ENCODE measurements around the gene MB.

Gene MB

DNA sequence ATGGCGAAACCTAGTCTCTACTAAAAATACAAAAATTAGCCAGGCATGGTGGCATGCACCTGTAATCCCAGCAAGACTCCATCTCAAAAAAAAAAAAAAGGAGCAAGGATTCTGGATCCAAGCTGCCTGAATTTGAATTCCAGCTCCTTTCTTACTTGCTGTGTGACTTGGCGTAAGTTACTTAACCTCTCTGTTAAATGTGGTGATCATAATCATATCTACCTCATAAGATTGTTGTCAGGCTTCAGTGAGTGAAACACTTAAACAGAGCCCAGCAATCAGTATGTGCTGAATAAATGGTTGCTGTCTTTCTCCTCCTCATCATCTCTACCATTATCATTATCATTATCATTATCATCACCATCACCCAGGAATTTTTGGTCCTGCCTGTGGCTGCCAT, 2.7 kb downstream of the MB start:
- DNase-seq: no peak

DNA sequence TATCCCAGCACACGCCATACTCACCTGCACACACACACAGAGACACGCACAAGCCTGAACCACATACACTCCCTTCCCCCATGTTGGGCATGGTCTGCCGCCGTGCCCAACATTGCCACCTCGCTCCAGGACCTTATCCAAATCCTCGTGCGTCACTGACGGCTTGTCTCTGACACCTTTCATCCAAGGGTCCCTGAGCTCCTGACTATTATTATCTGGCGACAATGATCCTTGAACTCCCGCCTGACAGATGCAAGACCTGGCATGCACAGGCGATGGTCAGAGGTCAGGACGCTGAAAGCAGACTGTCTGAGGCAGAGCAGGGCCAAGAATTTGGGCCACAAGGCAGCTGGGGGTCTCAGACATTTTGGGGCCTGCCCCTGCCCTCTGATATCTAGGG, 4.2 kb downstream of the MB start:
- DNase-seq: no peak

DNA sequence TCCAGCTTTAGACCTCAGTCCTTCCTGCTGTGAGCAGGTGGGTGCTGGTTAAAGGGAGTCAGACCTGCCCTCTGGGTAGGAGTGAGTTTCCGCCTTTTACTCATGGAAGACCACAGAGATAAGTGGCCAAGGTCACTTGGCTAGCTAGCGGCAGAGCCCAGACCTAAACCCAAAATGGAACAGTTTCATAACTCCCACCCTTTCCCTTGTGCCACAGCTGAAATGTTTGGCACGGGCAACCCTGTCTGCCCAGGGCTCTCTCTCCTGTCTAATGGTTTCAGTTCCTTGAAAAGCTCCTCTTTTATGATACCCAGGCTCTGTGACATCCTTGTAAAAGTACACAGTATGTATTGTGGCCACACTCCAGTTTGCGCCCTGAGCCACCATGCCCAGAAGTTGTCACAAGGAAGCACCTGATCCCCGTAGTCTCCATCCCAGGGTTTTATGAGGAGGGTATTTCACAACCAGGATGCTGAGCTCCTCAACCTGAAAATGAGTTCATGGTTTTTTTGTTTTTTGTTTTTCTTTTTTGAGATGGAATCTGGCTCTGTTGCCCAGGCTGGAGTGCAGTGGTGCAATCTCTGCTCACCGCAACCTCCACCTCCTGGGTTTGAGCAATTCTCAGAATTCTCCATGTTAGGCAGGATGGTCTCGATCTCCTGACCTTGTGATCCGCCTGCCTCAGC, 5.1 kb downstream of the MB start:
- DNase-seq: peak; percentile 59

DNA sequence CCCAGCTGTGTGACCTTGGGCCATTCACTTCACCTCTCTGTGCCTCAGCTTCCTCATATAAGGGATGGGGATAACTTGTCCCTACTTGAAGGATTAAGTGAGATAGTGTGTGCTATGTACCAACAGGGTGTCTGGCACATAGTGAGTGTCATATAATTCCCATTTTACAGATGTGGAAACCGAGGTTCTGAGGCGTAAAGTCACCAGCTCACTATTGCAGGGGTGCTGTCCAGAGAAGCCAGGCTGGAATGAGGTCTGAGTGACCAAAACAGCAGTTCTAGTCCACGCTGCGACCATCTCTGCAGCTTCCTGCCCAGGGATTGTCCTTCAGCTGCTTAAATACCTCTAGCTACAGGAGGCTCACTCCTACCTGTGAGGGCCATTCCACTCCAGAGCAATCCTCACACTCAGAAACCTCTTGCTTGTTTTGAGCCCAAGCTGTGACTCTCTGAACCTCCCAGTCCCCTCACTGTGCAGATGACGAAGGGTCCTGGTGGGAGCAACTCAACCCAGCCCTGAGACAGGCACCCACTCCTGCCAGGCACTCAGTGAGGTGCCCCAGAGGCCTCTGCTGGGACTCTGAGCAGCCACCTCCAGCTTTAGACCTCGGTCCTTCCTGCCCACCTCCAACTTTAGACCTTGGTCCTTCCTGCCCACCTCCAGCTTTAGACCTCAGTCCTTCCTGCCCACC, 5.8 kb downstream of the MB start:
- DNase-seq: no peak

DNA sequence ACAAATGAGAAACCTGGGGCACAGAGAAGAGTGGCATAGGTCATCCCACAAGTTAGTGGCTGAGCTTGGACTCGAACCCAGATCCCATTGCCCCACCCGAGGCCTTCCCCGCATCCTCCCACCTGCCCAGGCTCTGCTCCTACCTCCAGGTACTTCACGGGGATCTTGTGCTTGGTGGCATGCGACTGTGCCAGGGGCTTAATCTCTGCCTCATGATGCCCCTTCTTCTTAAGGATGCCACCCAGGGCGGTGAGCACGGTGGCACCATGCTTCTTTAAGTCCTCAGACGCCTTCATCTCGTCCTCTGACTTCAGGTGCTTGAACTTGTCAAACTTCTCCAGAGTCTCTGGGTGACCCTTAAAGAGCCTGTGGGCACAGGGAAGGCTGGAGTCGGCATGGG, 6.4 kb downstream of the MB start:
- no peak for DNase-seq

DNA sequence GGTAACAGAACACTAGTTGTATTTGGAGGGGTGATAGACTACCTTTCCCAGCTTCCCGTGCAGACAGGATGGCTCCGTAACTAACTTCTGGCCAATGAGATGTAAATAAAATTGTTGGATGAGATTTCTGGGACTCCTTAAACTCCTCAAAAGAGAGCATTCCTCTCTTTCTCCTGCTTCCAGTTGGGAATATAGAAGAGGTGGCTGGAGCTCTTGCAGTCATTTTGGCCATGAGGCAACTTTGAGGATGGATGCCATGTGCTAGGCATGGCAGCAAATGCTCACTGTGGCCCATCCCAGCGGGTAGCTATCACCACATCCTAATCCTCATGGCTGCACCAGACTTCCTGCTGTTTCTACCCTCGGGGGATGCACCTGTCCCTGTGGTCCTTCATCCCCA, 7.4 kb downstream of the MB start:
- no peak for DNase-seq

DNA sequence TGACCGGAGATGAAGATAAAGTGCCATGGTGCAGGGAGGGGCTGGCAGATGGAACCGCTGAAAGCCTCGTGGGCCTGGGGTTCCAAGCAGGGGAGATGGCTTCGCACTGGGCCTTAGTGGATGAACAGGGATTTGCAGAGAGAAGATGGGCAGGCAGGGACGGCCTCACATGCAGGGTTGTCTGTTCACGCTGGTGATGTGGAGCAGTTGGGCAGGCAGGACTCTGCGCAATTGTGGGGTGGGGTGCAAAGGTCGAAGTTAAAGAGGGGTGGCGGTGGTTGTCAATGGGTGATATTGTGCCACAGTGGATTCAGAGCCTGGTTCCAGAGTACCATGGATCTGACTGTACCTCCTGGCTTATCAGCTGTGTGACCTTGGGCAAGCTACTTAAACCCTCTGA, 7.9 kb downstream of the MB start:
- DNase-seq: no peak

DNA sequence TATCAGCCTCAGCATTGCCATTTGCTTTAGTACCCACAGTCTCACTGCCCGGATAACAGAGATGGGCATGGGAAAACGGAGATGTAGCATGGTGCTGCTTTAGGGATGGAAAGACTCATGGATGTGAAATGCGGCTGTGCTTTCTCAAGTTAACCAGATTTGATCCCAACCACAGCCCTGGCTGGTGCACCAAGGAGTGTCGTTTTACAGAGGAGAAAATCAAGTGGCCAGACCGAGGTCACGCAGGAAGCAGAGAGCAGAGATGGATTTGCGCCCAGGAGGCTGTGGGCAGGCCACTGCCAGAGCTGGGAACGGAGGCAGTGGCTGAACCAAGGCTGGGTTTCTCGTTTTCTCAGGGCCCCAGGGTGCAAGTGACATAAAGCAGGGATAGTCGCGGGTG, 9.0 kb downstream of the MB start:
- no peak for DNase-seq

DNA sequence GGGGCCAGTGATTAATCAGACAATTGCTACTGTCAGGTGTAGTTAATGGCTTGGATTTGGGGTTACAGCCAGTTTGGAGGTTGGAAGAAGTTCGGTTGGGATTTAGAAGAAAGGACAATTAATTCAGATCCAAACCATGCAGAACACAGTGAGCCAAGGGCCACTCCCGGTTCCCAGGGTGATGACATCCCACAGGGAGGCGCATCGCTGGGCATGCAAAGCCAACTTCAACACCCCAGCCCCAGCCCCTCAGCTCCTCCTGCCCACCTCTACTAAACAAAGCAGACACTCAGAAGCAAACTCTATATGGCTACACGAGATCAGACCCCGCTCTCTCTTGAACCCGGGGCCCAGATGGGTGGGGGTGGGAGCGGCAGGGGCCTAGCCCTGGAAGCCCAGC, 10.2 kb downstream of the MB start:
- DNase-seq: no peak

DNA sequence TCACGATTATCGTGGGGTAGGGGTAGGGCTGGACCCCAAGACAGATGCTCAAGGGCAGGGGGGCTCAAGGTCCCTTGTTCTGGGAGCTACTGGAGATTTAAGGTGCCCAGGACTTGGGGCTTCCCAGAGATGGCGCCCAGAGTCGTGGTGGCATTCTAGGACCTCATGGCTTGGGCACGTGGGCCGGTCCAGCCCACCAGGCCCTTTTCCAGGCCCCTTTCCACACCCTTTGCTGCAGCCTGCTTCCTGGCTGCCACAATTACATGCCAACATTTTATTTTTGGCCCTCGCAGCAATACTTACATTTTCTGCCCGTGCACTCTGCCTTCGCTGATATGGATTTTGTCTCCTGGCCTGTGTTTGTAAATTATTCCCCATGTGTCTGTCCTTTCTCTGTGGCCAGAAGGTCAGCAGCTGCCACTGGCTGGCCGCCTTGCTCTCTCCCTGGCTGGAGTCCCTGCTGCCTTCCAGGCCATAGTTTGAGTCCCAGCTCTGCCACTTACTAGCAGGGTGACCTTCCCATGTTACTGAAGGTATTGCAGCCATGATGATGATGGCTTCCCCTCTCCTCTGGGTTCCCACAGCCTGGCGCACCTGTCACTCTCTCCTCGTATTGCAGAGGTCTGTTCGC, 11.2 kb downstream of the MB start:
- DNase-seq: no peak

DNA sequence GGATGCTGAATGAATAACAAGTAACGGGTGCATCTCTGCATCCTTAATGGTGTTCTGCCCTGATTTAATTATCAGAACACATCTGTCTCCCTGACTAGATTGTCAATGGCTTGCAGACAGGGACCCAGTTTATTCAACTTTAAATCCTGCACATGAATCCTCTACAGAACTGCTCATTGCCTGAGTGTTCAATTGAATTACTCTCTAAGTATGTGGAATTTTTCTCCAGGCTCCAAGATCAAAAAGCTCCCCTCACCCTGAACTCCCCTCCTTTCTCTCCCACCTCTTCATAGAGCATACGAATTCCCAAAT, 11.8 kb downstream of the MB start:
- no peak for DNase-seq

DNA sequence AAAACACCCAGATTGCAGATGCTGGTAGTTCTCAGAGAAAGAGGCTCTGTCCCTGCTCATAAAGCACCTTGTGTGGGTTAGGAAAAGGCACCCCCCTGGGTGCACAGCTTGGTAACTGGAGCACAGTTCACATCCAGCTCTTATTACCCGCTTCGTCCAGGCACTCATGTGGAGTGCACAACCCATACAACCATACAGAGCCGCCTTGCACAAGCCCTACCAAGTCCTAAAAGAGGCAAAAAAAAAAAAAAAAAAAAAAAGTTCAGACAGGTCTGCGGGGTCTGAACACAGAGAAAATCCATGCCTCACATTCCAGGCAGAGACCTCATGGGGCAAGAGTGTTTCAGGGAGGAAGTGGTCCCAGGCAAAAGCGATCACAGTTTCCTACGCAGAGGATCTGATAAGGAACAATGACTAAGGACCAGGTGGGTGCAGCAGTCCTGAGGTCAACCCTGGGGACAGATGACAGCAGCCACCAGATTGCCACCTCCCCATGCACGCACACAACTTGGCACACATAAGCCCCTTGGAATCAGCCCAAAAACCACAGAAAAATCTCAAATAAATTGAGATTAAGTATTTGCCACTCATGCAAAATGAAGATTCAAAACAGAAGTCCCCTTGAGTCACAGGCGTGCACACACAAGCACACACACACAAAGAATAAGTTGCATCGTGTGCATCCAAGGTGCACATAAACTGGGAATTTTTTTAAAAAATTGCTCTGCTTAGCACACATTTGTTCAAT, 12.3 kb downstream of the MB start:
- DNase-seq: peak; percentile 75

DNA sequence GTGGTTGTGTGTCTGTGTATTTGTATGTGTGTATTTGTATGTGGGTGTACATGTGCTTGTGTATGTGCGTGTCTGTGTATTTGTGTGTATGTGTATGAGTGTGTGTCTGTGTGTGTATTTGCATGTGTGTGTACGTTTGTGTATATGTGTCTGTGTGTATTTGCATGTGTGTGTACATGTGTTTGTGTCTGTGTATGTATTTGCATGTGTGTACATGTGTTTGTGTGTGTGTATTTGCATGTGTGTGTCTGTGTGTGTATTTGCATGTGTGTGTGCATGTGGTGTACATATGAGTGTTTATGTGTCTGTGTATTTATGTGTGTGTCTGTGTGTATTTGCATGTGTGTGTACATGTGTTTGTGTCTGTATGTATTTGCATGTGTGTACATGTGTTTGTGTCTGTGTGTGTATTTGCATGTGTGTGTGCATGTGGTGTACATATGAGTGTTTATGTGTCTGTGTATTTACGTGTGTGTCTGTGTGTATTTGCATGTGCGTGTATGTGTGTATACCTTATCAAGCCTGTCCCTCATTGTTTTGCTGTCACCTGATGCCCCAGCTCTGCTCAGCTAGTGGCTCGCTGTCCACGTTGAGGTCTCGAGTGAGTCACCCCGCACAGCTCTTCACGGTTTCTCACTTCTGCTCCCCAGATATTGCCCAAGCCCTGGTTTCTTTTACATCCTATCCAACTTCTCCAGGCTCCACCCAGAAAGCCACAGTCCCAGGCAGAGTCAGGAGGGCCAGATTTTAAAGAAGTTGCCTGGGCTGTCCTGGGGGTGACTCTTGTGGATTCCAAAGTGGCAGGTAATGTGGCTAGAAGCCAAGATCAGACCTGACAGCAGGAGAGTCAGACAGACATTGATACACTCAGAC, 15.2 kb downstream of the MB start:
- DNase-seq: peak; percentile 95

DNA sequence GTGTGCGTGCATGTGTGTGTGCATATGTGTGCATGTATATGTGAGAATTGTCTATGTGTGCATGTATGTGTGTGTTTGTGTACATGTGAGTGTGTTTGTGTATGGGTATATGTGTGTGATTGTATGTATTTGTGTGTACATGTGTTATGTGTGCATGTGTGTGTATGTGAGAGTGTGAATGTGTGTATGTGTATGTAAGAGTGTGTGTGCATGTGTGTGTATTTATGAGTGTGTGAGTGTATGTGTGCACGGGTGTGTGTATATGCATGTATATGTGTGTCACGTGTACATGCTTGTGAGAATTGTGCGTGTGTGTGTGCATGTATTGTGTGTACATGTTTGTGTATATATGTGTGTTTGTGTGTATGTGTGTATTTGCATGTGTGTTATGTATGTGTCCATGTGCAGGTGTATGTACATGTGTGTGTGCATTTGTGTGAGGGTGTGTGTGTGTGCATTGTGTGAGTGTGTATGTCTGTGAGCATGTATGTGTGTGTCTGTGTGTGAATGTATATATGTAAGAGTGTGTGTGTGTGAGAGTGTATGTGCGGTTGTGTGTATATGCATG, 16.0 kb downstream of the MB start:
- DNase-seq: no peak

DNA sequence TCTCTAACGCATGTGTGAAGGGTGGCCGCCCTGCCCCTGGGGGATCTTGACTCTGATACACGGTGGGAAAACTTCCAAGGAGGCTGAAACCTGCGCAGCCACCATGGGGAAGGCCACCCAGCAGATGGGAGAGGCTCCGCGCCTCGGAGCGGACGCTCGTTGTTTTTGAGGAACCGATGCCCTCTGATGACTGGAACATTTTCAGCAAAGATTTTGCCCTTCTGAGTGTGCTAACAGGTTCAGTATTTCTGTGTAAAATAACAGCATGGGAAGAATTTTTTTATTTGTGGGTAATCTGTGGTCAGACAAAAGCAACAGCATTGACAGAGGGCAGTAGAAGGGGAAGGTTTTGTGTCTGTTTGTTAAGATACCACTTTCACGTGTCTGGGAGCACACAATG, 16.7 kb downstream of the MB start:
- peak; percentile 80 for DNase-seq

DNA sequence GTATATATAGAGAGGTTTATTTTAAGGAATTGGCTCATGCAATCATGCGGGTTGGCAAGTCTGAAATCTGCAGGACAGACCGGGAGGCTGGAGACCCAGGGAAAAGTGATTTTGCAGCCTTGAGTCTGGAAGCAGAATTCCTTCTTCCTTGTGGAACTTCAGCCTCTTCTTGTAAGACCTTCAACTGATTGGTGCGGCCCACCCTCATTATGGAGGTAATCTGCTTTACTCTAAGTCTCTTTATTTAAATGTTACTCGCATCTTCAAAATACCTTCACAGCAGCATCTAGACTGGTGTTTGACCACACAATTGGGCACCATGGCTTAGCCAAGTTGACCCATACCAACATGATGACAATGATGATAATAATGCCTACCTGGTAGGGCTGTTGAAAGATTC, 17.8 kb downstream of the MB start:
- no peak for DNase-seq

DNA sequence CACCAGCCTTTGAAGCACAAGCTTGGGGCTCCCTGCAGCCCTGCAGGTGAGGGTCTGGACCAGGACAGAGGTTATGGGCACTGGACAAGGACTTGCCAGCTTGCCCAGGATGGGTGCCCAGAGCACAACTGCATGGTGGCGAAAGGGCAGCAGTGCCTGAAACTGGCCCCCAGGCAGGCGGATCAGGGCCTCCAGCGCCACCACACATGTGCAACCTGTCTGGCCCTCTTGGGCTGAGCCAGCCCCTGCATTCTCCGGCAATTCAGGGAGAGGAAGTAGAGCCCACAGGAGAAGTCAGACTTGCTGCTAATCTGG, 18.8 kb downstream of the MB start:
- no peak for DNase-seq

DNA sequence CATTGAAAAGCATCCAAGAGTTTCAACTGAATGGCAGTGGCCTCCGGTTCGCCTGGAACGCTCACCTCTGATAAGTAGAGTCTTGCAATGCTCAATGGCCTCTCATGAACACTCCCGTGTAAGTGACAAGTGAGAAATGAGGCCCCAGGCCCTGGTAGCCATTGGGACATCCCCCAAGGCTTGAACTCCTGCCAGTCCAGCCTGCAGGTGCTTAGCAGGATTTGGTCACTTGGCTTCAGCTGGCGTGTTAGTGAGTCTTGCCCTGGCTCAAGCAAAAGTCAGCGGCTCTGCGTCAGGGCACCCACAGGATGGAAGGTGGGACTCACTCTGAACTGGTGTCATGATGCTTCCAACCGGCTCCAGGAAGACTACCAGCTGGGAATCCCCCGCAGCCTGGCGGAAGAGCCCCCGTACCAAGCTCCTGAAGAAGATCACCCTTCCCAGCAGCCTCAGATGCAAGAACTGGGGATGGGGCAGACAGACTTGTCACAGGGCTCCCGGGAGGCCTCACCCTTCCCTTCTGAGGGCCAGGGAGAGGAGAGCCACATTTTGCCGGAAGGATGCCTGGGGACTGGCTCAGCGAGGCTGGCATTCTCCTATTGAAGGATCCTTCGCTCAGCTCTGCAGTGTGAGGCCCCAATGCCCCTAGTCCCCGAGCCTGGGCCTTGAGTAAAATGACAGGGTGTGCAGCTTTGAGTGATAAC, 19.3 kb downstream of the MB start:
- no peak for DNase-seq

DNA sequence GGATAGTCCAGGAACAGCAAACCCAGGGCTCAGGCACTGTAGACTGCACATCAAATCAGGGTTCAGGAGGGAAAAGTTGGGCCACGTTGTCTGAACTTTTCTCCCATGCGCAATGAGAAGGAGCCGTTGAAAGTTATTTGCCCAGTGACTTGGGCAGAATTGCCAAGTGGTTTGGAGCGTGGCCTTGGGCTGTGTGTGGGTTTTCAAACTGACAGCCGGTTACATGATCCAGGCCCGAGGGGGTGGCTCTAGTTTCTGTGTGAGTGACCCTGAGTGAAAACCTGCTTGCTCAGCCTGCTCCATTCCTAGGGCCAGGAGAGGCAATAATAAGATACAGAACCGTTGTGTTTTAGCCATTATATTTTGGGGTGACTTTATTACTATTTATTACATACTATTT, 20.3 kb downstream of the MB start:
- no peak for DNase-seq

DNA sequence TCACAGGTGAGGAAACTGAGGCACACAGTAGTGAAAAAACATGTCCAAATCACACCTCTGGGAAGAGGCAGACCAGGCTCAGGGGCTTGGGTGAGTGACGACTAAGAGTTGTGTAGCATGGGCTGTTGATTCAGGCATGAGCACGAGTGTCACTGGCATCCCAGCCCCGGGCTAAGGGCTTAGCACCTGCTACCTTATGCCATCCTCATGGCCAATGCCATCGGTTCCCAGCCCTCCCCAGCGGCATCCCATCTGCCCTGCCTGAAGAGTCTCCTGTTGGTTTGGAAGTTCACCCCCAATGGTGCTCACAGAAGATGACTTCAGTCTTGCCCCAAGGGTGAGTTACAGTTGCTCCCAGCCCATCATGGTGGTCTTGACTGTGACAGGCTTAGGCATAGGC, 22.4 kb downstream of the MB start:
- DNase-seq: no peak

DNA sequence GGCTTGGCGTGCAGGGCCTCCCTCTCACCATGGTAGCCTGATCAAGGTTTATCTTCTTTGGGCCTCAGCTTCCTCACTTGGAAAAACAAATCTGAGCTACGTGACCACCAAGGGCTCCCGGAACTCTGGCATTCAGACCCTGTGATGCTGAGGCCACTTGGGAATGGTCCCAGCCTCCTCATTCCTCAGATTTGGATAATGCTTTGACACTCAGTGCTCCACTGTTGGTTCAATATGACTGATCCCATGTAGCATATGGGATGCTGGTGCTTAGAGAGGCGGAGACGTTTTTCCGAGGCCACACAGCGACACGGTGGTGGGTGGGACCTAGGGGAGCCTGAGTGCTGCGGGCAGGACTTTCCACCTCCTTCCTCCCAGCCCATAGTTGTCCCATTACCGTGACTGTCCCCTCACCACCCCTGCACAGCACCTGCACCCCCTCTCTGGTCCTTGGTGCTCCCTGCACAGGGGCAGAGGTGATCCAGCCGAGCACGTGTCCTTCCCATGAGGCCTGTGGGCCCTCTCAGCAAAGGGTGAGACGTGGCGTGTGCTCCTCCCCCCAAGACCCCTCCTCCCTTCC, 23.1 kb downstream of the MB start:
- no peak for DNase-seq

All from suppressor macrophage treated with lipopolysaccharide for 4 hours (primary cell).